HepG2 (cell line): ENCODE data around the gene CITED4. TPM values are rescaled to one million over a fixed set of nuclear protein-coding genes. Genes with fewer than 3 reads are reported as not detected.

Experiments
- ATAC-seq: fragments of 200-7000 bp; cut with Tn5 transposase; 3 replicates; pipeline ENCODE4 v1.9.1; 2020; ENCODE audit warnings: mild to moderate bottlenecking, moderate library complexity
- BruUV-seq: library from RNA; stranded (reverse); fragments of 400-500 nt; replicated peaks from 2 replicates; lab custom pipeline; 2021; lab: Mats Ljungman, UMichigan
- CTCF ChIA-PET: fragments of 300-600 bp; formaldehyde crosslinking; extraction: SDS; loops from one replicate; lab custom pipeline; 2021; ENCODE audit warnings: low total read pairs, inconsistent platforms, low intra/inter-chr PET ratio; lab: Yijun Ruan, JAX
- POLR2A ChIA-PET: fragments of 350-600 bp; sonication (Branson Sonifier 250); formaldehyde crosslinking; loops from one replicate; lab custom pipeline; 2020; ENCODE audit warnings: antibody characterized with exemption, inconsistent platforms; lab: Yijun Ruan, JAX
- DNase-seq: peaks from one replicate; pipeline ENCODE4 v3.0.0-alpha.2; 2015; ENCODE audit warnings: low spot score
- FAIRE-seq: peaks from 3 replicates; lab custom pipeline; 2011; peaks lifted over from hg19 to GRCh38; lab: Jason Lieb, UNC
- H2AFZ ChIP-seq: one replicate; pipeline ENCODE4 v1.6.1; 2011; ENCODE audit warnings: low read length, inconsistent platforms
- H3K27ac ChIP-seq: fragments of 300-600 bp; 3 replicates; pipeline ENCODE4 v1.8.0; 2011; ENCODE audit warnings: mixed run types, mild to moderate bottlenecking, mixed read lengths, low read length, inconsistent platforms; ENCODE audit not compliant: insufficient read depth; ENCODE audit errors: extremely low read length
- H3K27me3 ChIP-seq, 2 experiments: fragments of 200-600 bp in 1 of 2; 2 replicates in 1 of 2; 3 replicates in 1 of 2; pipeline versions ENCODE4 v1.6.0 to v1.8.0; 2011; ENCODE audit warnings: low read length in 2 of 2, mild to moderate bottlenecking in 2 of 2, moderate library complexity in 2 of 2, inconsistent platforms in 1 of 2; ENCODE audit not compliant: insufficient read depth in 2 of 2, control insufficient read depth in 1 of 2
- H3K36me3 ChIP-seq, 2 experiments: fragments of 200-600 bp in 1 of 2; replicated peaks in 1 of 2; 2 replicates in 1 of 2; 3 replicates in 1 of 2; pipeline versions ENCODE4 v1.5.1 to v1.8.0; 2011; ENCODE audit warnings: low read length in 2 of 2, inconsistent platforms in 1 of 2; ENCODE audit not compliant: insufficient read depth in 2 of 2, control insufficient read depth in 1 of 2
- H3K4me1 ChIP-seq: 2 replicates; pipeline ENCODE4 v1.5.1; 2012; ENCODE audit warnings: low read length, inconsistent platforms; ENCODE audit not compliant: insufficient read depth
- H3K4me2 ChIP-seq: 2 replicates; pipeline ENCODE4 v1.6.0; 2011; ENCODE audit warnings: low read depth, low read length, inconsistent platforms
- H3K4me3 ChIP-seq, 3 experiments: fragments of 200-600 bp in 1 of 3; sonication (generic), shearing (Covaris generic) in 1 of 3; replicated peaks in 1 of 3; 2 replicates each; pipeline ENCODE4 v1.5.1; 2011 to 2016; ENCODE audit warnings: low read length in 3 of 3, inconsistent platforms in 2 of 3, low read depth in 2 of 3, mild to moderate bottlenecking in 2 of 3, control low read depth in 1 of 3, mixed read lengths in 1 of 3; ENCODE audit not compliant: insufficient read depth in 1 of 3
- H3K79me2 ChIP-seq: one replicate; pipeline ENCODE4 v1.6.1; 2011; ENCODE audit warnings: low read length, inconsistent platforms; ENCODE audit not compliant: insufficient read depth
- H3K9ac ChIP-seq: 2 replicates; pipeline ENCODE4 v1.6.0; 2011; ENCODE audit warnings: mild to moderate bottlenecking, low read depth, low read length, inconsistent platforms; ENCODE audit not compliant: insufficient read depth
- H3K9me3 ChIP-seq: 2 replicates; pipeline ENCODE4 v1.5.1; 2012; ENCODE audit warnings: mild to moderate bottlenecking, low read length
- H4K20me1 ChIP-seq: 2 replicates; pipeline ENCODE4 v1.6.0; 2011; ENCODE audit warnings: inconsistent platforms, mild to moderate bottlenecking, low read length, moderate library complexity; ENCODE audit not compliant: insufficient read depth
- SMC3 ChIP-seq: IDR thresholded peaks from 2 replicates; pipeline ENCODE4 v1.6.1; 2011; ENCODE audit warnings: low read length, improper control_type of control experiment
- ZNF776 ChIP-seq: sonication (generic); formaldehyde crosslinking; IDR thresholded peaks from 2 replicates; pipeline ENCODE4 v1.4.0; 2020; ENCODE audit warnings: mild to moderate bottlenecking, missing genetic modification reagents
- WGBS: methylation state at CpG from one replicate; pipeline ENCODE4 v1.1.6; 2017; ENCODE audit warnings: low lambda C conversion rate; 5-methylcytosine and 5-hydroxymethylcytosine counted together
- in situ Hi-C: cut with HindIII; loops from 2 replicates; pipeline ENCODE4 v1.10.0; 2017; ENCODE audit warnings: low pct_unique_long_range_greater_than_20kb; ENCODE audit not compliant: extremely low pct_ligation_motif_present
- intact Hi-C: fragments of 100-400 bp; cut with micrococcal nuclease; formaldehyde crosslinking; loops from one replicate; pipeline ENCODE4 v1.10.0; 2022; ENCODE audit not compliant: unreplicated experiment
- polyA plus RNA-seq, 8 experiments: library from polyadenylated mRNA; depleted of rRNA in 3 of 8; stranded (reverse) in 7 of 8; unstranded in 1 of 8; fragments of >200 nt; fragmentation: Illumina TruSeq in 4 of 8; extraction: Trizol in 4 of 8; gene quantifications; 2 replicates each; pipeline versions ENCODE4 v1.2.1 to v1.2.3, GENCODE V29; 2011 to 2016; ENCODE audit warnings: low read depth in 4 of 8, missing spikeins in 1 of 8, mixed read lengths in 1 of 8; ENCODE audit not compliant: insufficient read depth in 1 of 8
- total RNA-seq, 5 experiments: library from RNA; depleted of rRNA; stranded (reverse); fragments of >200 nt; fragmentation: Illumina TruSeq; extraction: Trizol; gene quantifications; 2 replicates each; pipeline ENCODE4 v1.2.3, GENCODE V29; 2016; ENCODE audit warnings: low read depth in 1 of 5
- TF ChIP-seq, protein P1 (sequence below): sonication (generic); formaldehyde crosslinking; IDR thresholded peaks from 2 replicates; pipeline ENCODE4 v1.5.1; 2020; ENCODE audit warnings: mild to moderate bottlenecking, missing genetic modification reagents

Gene CITED4
- total and polyA plus RNA-seq, 2 of the 13 experiments (the other 11 are each of a cell fraction or from before 2014, with no cell fraction given), result 1.5 to 9.9 TPM

DNA sequence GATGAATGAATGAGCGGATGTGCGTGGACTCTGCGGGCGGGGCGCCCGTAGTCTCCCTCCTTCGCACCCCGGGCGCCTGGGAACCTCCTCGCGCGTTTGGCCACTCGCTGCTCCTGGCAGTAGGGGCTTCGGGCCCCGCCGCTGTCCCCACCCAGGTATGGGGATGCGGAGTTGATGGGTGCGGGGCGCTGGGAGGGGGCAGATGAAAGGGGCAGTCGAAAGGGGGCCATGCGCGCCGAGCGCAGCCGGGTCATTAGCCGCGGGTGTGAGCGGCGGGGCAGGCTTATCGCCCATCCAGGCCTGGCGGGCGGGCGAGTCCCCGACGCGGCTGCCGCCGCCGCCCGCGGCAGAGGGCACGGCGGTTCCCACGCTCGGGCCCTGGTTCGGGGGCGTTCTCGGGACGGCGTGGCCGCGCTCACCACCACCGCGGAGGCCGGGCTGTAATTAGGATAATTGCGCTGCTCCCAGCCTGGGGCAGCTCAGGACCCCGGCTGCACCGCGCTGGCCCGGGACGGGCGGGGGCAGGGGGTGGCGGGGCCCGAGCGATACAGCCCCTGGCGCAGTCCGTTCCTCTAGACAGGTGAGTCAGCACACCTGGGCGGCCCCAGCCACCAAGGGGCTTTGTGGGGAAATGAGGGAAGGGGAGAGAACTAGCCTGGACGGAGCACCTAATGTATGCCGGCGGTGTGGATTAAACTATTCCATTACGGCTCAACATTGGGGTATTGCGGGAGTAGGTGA is 22.1 kb upstream of the CITED4 start:
- POLR2A ChIA-PET, result no interaction called here
- Histone ChIP-seq H2AFZ (no peak overlapping the region), H3K79me2 (no peaks in the 10 kb centered on the region), H3K9me3 (no peaks in the 10 kb centered on the region), H3K9ac (no peak overlapping the region), H3K4me2 (no peak overlapping the region), H3K27ac (no peak overlapping the region), H3K27me3 (peaks cover 1 to 6% of the 10 kb centered on the region in 2 experiments; a peak in 2 of 5 replicates), H4K20me1 (no peaks in the 10 kb centered on the region), H3K36me3 (no peaks in the 10 kb centered on the region), H3K4me3 (no peak overlapping the region), H3K4me1 (peaks cover 11% of the 10 kb centered on the region)
- no TSS peak for BruUV-seq
- ATAC-seq, result no peak
- TF ChIP-seq, protein P1, sequence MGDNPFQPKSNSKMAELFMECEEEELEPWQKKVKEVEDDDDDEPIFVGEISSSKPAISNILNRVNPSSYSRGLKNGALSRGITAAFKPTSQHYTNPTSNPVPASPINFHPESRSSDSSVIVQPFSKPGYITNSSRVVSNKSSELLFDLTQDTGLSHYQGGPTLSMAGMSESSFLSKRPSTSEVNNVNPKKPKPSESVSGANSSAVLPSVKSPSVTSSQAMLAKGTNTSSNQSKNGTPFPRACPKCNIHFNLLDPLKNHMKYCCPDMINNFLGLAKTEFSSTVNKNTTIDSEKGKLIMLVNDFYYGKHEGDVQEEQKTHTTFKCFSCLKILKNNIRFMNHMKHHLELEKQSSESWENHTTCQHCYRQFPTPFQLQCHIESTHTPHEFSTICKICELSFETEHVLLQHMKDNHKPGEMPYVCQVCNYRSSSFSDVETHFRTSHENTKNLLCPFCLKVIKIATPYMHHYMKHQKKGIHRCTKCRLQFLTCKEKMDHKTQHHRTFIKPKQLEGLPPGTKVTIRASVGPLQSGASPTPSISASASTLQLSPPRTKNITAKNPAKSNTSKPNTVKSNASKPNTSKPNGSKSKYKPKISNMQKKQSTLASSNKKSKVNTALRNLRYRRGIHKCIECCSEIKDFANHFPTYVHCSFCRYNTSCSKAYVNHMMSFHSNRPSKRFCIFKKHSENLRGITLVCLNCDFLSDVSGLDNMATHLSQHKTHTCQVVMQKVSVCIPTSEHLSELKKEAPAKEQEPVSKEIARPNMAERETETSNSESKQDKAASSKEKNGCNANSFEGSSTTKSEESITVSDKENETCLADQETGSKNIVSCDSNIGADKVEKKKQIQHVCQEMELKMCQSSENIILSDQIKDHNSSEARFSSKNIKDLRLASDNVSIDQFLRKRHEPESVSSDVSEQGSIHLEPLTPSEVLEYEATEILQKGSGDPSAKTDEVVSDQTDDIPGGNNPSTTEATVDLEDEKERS (CRISPR knock-in tag), result no peak
- TF ChIP-seq SMC3, result no peak
- no peak for TF ChIP-seq ZNF776 (CRISPR knock-in tag)
- CTCF ChIA-PET, result no interaction called here
- intact Hi-C loops, result no loop called here
- no peak for FAIRE-seq
- in situ Hi-C loops, result no loop called here
- WGBS, result 89% methylated on average over 42 of the region's 73 CpGs
- no peak for DNase-seq
